ENCODE measurements around the gene DIDO1.

- TF ChIP-seq, protein P1, sequence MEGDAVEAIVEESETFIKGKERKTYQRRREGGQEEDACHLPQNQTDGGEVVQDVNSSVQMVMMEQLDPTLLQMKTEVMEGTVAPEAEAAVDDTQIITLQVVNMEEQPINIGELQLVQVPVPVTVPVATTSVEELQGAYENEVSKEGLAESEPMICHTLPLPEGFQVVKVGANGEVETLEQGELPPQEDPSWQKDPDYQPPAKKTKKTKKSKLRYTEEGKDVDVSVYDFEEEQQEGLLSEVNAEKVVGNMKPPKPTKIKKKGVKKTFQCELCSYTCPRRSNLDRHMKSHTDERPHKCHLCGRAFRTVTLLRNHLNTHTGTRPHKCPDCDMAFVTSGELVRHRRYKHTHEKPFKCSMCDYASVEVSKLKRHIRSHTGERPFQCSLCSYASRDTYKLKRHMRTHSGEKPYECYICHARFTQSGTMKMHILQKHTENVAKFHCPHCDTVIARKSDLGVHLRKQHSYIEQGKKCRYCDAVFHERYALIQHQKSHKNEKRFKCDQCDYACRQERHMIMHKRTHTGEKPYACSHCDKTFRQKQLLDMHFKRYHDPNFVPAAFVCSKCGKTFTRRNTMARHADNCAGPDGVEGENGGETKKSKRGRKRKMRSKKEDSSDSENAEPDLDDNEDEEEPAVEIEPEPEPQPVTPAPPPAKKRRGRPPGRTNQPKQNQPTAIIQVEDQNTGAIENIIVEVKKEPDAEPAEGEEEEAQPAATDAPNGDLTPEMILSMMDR (conservative IDR thresholded peaks at IDR 0.05 in 1 of 2, IDR thresholded peaks at IDR 0.05 in 1 of 2; ENCODE audit: extremely low read depth in 1 of 2, insufficient read depth in 1 of 2, low read depth in 1 of 2, low read length in 2 of 2), result no peak
- TF ChIP-seq EZH2 (IDR thresholded peaks at IDR 0.05; ENCODE audit: borderline replicate concordance, low read length), result no peak
Observed at GRCh38 chr20:62841705-62842212, 84.5 kb downstream of the DIDO1 start.

All from mammary epithelial cell (primary cell).